Stimulated activated naive CD8-positive, alpha-beta T cell treated with anti-CD3 and anti-CD28 coated beads, Interleukin-15, Interleukin-2, amounts not matched to agents 100 U/mL and 50 U/mL, for 24 hours (primary cell): ENCODE measurements around the gene HDGFL3.

Experiments used
- ATAC-seq: fragments of 150-1000 bp; cut with Tn5 transposase; one replicate; pipeline ENCODE4 v1.10.0; 2021
- DNase-seq: peaks from one replicate; pipeline ENCODE4 v3.0.0; 2021

HDGFL3 gene

DNA sequence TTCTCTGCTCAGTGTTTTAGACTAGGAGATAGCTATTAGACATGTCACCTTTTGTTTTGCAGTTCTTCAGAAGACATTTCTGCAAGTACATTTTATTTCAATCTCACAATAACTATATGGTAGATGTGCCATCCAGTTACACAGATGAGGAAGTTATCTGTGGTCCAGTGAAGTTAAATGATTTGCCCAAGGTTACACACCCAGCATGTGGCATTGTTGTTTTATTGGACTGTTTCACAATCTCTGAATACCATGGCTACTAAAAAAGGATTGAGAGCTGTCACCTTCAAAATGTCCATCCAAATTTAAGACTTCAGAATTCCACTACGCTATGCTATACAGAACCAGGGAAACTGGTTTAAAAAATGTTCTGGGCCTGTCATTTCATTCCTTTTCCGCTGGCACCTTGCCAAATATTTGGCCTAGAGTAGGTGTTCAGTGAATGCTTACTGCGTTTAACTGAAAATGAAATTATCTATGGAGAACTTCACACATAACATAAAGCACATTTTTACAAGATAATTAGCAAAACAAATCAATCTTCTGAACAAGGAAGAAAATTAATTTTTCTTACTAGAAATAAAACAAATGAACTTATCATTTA is 80.0 kb downstream of the HDGFL3 start:
- no peak for DNase-seq
- no peak for ATAC-seq

GRCh38 chr15:83123529-83123928 is 84.1 kb downstream of the HDGFL3 start:
- DNase-seq = no peak
- no peak for ATAC-seq

DNA sequence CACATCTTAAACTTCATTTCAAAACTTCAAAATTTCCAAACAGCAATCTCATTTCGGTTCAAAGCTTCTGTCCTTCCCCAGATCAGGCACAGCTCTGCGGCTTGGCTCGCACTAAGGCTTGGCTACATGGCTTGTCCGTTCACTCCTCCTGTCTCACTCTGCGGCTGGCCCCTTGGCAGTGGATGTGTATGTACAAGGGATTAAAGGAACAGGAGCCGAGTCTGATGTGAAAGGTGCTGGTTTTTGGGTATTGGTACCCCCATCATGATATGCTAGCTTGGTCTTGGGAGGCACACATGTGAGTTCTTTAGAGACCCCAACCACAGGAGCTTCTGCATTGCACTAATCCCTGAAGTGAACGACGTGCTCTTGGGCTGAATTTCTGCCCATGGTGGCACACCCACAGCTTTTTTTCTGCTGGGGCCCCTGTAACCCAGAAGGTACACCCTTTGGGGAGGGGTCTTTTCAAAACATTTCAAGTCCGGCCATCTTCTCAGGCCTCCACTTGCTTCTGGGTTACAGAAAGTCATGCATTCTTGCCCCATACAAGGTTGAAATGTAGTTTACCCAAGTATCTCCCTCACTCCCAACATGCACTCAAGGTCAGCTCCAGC is 87.5 kb downstream of the HDGFL3 start:
- DNase-seq = no peak
- ATAC-seq = no peak

DNA sequence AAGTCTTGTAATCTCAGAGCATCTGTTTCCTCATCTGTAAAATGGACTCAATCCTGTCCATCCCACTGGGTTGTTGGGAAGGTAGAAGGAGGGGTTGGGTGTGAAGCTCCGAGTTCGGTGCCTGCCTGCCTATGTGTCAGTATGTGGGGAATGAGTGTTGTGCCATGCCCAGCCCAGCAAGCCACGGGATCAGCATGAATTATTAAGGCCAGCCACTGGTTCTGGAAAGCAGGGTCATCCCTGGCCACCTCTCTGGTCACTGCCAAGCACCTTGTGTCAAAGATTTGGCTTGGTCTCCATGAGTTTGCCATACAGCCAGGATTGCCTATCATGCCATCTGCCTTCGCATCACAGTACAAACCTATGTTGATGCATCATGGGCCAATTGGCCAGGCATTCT is 88.7 kb downstream of the HDGFL3 start:
- DNase-seq (no peak), ATAC-seq (no peak)

GRCh38 chr15:83118291-83118827 is 89.3 kb downstream of the HDGFL3 start:
- no peak for DNase-seq
- ATAC-seq = no peak

DNA sequence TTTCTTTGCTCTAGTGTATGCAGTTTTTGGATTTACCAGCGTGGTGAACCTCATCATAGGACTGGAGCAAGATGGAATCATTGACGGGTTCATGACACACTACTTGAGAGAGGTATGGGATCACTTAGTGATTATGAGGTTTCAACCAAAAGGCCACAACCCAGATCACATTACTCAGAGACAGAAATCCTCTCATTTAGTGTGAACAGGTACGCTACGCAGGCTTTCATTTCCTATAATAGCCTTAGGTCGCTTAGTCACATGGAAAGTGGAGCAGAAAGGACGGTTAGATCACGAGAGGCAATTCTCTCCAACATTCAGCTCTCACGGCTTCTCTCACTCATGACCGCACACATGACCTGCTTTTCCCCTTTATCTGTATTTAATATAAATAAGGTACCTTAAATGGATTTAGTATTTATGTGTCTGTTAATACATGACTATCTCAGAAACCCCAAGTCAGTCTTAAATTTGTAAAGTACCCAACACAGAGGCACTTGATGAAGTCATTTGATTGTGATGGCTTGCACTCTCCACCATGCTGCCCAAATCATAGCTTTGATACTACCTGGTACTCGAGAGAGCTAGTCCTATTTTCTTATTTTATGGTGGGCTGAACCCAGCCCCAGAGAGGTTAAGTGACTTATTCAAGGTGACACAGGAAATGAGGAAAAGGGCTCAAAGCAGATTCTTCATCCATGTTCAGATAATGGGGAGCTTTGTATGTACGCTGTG is 91.6 kb downstream of the HDGFL3 start:
- DNase-seq (no peak), ATAC-seq (peak; percentile 79)

DNA sequence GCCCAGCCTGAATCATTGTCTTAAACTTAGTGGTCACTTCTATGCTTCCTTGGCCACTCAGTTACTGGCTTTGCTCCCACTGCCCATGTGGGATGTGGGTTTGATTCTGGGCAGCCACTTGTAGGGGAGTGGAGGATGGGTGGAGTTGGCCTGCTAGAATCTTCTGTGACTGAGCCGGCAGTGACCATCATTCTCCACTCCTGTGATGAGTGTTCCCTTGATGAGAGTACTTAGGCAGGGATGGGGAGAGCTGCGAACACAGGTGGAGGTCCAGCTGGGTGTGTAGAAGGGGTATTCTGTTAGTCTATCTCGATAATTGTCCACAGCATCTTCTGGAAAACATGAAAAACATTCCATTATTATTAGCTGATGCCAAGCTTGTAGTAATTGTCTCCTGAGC is 92.2 kb downstream of the HDGFL3 start:
- DNase-seq (no peak), ATAC-seq (no peak)

DNA sequence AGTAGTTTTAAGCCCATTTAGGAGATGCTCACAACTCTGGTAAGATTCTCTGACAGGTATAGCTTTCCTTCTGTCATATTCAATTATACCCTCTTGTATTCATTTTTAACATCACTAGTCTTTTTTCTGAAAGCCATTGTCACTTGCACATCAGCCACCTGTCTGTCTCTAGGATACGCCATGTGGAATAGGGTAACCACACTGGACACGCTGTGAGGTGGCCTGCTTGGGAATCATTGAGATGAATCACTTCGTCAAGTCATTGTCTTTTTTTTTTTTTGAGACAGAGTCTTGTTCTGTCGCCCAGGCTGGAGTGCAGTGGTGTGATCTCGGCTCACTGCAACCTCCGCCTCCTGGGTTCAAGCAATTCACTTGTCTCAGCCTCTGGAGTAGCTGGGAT is 92.8 kb downstream of the HDGFL3 start:
- no peak for DNase-seq
- ATAC-seq = no peak

- no peak for ATAC-seq
- no peak for DNase-seq
Observed at GRCh38 chr15:83113881-83114674, 93.5 kb downstream of the HDGFL3 start.

DNA sequence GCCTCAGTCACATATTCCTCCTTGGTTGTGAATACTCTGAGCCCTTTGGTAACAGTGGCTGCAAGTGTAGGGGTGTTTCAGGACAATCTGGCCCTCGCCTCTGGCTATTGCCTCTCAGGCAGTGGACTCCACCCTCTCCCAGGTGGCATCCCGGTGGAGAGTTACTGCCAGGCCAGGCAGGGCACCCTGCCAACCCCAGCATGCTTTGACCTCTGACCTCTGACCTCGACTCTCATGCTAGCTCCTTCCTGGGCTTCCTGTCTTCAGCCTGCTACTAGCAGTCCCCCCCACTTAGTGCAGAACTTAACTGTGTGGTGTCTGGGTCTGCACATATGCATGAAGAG is 94.7 kb downstream of the HDGFL3 start:
- ATAC-seq (no peak), DNase-seq (no peak)

- no peak for ATAC-seq
- no peak for DNase-seq
Observed at GRCh38 chr15:83112233-83112955, 95.2 kb downstream of the HDGFL3 start.

- DNase-seq = no peak
- no peak for ATAC-seq
Observed at GRCh38 chr15:83111149-83111548, 96.5 kb downstream of the HDGFL3 start.

GRCh38 chr15:83110381-83110780 is 97.2 kb downstream of the HDGFL3 start:
- no peak for ATAC-seq
- no peak for DNase-seq

- DNase-seq = no peak
- ATAC-seq = no peak
Observed at GRCh38 chr15:83109532-83109931, 98.1 kb downstream of the HDGFL3 start.

DNA sequence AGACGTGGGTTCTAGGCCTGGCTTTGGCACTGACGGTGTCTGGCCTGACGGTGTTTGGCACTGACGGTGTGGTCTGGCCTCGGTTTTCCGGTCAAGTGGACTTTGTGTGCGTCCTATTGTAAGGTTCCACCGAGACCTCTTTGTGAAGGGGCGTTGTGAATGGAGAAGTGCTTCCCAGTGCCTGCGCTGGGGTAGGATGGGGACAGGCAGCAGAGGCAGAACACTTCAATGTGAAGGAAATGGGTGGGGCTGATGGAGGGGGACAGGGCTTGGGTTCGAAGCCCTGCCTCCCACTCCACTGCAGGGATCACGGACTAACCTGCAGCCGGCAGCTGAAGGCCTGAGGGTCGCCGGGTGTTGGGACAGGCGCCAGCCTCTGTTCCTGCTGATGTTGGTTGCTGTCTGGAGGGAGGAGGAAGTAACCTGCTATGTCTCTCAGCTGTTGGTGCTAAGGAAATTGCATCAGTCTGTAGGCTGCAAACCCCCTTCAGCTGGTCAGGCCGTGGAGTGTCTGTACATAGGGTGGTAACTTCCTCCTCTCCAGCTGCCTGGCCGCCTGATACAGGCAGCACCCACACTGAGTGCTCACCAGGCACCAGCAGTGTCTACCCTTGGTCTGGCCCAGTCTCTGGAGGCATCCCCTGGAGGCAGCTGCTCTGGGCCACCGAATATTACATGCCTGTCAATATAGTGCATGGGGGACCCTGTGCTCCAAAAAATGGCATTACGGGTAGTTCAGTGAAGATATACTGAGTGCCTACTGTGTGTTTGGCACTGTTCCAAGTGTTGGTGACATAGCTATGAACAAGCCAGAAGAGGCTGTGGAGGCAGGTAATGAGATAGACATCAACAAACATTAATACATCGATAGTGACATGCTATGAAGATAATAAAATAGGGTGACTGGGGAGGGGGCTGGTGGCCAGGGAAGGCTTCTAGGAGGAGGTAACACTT is 99.1 kb downstream of the HDGFL3 start:
- ATAC-seq (peak; percentile 35), DNase-seq (peak; percentile 27)

DNA sequence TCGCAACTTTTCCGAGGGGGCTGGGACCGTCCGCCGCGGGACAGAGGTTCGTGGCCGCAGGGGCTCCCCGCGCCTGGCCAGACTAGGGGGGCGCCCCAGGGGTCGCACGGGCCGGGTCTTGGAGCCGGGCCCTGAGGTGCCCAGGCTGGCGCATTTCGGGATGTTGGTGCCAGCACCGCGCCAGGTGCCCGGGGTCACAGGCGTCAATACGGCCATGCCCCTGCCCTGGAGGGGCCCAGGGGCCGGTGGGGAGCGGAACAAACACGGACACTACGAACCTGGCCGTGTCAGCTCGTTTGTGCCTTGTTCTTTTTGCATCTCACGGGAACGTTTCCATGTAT is 99.8 kb downstream of the HDGFL3 start:
- ATAC-seq (no peak), DNase-seq (no peak)

DNA sequence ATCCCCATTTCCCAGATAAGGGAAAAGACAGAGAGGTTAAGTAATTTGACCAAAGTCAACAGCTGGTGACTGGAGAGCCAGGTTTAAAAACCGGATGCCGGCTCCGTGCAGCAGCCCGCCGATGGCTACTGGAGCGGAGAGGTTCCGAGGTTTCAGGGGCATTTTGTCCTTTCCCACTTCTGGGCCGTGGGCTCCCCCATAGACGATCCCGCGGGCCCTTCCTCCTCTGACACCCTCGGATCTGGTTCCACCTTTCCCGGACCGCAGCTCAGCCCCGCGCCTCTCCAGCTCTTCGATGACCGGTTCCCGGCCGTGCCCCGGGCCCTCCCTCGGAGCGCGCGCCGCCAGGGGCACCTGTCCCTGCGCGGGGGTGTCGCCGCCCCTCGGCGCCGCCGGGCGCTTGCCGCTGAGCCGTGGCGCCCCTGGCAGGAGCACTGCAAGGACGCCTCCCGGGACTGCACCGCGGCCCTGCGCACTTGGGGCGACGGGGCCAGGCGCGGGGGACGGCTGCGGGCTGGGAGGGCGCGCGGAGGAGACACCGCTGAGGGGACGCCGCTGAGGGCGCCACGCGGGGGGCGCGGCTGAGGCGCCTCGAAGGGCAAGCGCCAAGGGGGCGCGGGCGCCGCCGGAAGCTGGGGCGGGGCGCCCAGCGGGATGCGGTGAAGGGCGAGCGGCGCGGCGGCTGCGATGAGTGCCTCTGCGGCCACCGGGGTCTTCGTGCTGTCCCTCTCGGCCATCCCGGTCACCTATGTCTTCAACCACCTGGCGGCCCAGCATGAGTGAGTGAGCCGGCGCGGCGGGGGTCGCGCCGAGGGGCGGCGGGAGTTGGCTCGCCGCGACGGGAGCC is 100.4 kb downstream of the HDGFL3 start, which contains the start of gene TM6SF1:
Gene TM6SF1, plus strand, starts transcription at position 652 of the 847 bp plus-strand sequence. Its CDS starts 36 bp downstream, at position 688.
- ATAC-seq (peak; percentile 48), DNase-seq (peak; percentile 38)

DNA sequence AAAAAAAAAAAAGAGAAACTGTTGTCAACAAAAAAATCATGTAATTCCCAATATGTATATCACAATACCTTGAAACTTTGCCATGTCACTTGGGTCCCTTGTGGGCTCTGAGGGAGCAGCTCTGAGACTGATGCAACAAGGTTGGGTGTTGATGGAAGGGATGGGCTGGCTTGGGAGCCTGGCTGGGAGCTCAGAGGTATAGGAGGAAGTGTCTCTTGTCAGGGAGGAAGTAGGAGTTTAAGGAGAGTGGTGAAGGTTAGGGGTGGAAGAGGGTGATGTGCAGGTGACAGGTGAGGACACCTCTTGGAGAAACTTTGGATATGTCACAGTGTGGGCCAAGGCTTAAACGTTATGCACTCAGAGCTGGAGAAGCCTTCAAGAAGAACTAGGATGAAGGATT is 102.2 kb downstream of the HDGFL3 start:
- ATAC-seq (no peak), DNase-seq (no peak)

- DNase-seq (no peak), ATAC-seq (no peak)
Observed at GRCh38 chr15:83104141-83104540, 103.5 kb downstream of the HDGFL3 start.

DNA sequence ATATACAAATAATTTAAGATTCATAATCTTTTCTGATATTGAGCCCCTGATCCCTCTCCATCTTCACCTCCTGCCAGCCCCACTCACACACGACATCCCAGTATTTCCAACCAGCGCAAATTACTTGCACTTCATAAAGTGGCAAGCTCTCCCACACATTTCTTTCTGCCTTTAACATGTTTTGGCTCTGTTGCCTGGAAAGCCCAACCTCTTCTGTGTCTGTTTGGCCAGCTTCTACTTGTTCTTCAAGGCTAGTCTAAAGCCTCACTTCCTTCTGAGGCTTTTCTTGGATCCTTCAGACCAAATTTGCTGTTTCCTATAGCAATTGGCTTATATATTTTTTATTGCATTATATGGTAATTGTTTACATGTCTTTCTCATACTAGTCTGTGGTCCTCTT is 105.3 kb downstream of the HDGFL3 start:
- ATAC-seq = no peak
- DNase-seq = no peak
